Measurements from ENCODE around the gene SLC22A23.

GRCh38 chr6:3421143-3421542, 35.7 kb downstream of the SLC22A23 start:
- TF ChIP-seq POLR2A (IDR thresholded peaks at IDR 0.05), result no peak
- no peak for TF ChIP-seq CTCF (IDR thresholded peaks at IDR 0.05)
